ENCODE data around the gene IGF1R.
"Not testable (repeated sequence)": the region's sequence is repeated elsewhere in the genome, so short reads cannot be mapped to it uniquely, and the experiment has no call there.

IGF1R gene

DNA sequence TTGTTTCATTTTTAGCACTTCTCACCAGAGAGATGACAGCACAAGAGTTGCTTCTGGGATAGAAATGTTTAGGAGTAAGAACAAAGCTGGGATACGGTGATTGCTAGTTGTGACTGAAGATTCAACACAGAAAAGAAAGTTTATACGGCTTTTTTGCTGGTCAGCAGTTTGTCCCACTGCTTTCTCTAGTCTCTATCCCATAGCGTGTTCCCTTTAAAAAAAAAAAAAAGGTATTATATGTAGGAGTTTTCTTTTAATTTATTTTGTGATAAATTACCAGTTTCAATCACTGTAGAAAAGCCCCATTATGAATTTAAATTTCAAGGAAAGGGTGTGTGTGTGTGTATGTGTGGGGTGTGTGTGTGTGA is 311.3 kb downstream of the IGF1R start:
- DNase-seq (ENCODE audit: low read depth in 2 of 2), result no peak

DNA sequence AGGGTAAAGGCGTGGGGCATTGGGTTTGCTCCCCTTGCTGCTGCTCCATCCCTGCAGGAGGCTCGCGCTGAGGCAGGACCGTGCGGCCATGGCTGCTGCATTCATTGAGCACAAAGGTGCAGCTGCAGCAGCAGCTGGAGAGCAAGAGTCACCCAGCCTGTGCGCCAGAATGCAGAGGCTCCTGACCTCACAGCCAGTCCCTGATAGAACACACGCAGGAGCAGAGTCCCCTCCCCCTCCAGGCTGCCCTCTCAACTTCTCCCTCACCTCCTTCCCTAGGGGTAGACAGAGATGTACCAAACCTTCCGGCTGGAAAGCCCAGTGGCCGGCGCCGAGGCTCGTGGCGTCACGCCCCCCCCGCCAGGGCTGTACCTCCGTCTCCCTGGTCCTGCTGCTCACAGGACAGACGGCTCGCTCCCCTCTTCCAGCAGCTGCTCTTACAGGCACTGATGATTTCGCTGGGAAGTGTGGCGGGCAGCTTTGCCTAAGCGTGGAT is 312.3 kb downstream of the IGF1R start:
- DNase-seq (ENCODE audit: low read depth in 2 of 2), result no peak

DNA sequence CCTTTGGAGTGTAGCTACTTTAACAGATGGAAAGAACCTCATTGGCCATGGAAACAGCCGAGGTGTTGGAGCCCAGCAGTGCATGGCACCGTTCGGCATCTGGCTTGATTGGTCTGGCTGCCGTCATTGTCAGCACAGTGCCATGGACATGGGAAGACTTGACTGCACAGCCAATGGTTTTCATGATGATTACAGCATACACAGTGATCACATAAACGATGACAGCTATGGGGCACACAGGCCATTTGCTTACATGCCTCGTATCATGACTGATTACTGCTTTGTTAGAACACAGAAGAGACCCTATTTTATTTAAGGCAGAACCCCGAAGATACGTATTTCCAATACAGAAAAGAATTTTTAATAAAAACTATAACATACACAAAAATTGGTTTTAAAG is 315.1 kb downstream of the IGF1R start:
- DNase-seq (ENCODE audit: low read depth in 2 of 2), result no peak

DNA sequence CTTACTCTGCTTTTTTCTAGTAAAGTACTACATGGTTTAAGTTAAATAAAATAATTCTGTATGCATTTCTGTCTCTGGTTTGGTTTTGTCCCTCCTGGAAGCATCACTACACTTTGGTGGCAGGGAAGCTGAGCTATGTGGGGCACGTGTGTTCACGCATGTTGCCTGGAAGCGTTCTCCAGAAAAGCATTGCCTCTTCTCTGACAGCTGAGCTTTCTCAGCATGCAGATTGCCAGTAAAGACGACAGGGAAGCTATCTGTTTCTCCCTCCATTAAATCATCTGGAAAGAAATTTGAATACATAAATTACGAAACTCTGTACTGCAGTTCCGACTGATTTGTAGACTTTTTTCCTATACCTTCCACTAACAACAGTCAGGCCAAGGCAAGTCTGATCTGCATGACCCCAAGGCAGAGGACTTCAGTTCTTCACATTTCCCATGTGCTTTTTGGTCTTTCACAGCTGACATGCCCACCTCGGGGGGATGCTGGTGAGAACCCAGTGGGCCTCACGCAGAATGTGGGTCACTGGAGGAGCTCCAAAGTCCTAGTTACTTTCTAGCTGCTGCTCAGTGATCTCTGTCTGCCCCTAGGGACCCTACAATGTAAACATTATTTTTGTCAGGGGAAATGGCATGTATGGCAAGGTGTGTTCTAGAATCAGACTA is 316.3 kb downstream of the IGF1R start:
- no peak for DNase-seq (ENCODE audit: low read depth in 2 of 2)

DNA sequence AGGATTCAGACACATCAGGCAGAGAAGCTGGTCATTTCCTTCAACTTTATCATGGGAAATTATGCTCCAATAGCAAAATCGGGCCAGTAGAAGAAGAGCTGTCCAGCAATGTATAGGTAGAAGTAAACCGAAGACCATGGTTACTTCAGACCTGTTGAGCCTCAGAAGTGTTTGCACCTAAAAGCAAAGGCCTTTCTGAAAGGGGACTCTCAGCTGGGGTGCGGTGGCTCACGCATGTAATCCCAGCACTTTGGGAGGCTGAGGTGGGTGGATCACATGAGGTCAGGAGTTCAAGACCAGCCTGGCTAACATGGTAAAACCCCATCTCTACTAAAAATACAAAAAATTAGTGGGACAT is 316.8 kb downstream of the IGF1R start:
- DNase-seq (ENCODE audit: low read depth in 2 of 2), result not testable (repeated sequence)

DNA sequence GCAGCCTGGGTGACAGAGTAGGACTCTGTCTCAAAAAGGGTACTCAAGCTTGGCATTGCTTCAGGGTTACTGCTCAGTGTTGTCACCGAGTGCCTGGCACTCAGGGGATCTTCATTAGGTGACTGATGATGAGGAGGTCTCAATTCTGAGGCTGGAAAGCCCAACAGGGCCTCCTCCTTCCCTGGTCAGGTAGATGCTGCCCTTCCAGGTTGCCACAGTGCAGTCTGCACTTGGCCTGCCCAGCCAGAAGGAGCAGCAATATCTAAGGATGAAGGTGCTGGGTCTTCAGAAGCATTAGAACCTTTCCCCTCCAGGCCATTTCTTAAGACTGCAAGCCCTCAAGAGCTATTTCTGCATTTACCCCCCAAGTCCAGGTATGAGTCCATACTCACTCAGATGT is 317.3 kb downstream of the IGF1R start:
- DNase-seq (ENCODE audit: low read depth in 2 of 2), result no peak

DNA sequence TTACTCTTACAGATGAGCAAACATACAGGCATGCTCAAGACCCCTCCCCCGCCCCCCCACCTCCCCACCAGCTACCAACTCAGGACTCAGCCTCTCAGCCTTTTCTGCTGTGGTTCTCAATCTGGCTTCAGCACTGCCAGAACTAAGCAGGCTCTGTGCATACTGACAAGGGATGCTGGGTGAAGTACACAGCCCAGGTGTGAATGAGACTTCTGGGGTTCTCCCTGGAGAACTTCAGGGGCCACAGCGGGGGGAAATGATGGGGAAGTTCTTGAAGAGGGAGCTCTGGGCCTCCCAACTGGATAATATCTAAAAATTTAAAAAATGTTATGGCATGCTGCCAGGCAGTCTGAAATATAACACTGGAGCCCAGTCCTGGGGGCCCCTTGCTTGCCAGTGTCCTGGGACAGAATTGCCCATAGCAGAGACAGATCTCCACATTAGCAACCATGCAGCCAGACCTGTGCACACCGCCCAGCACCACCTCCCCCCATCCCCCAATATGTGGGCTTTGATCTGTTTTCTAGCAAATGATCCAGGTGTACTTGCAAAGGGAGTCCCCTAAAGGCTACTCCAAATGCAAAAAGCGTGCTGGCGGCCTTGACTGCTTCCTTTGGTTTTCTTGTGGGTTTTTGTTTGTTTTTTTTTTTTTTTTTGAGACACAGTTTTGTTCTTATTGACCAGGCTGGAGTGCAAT is 317.9 kb downstream of the IGF1R start:
- no peak for DNase-seq (ENCODE audit: low read depth in 2 of 2)

DNA sequence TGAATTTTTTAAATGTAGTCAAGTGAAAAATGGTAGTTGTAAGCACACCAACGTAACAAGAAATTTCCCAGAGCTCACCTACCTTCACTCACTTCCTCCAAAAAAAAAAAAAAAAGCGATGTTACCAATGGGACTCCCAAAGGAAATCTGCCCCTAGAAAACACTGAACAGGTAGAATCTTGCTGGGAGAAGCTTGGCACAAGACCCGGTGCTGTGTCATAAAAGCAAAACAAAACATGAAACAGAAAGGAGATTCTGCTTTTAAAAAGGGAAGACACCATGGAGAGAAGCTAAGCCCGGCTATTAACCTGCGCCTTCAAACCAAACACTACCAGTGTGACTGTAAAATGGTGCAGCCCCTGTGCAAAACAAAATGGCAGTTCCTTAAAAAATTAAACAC is 318.8 kb downstream of the IGF1R start:
- no peak for DNase-seq (ENCODE audit: low read depth in 2 of 2)

DNA sequence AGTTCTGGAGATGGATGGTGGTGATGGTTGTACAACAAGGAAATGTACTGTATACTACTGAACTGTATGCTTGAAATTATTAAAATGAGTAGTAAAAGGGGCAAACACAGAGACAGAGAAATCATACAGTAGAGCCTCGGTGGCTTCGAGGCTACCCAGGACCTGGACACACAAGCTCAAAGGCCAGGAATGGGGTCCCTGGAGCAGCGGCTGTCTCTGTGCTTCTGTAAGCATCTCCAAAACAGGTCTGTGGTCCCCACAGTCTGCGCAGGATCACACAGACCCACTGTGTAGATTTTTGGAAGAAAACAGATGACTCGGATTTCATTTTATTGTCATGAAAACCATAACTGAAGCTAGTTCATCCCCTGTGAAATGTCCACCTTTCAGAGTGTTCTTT is 319.6 kb downstream of the IGF1R start:
- DNase-seq (ENCODE audit: low read depth in 2 of 2), result no peak

DNA sequence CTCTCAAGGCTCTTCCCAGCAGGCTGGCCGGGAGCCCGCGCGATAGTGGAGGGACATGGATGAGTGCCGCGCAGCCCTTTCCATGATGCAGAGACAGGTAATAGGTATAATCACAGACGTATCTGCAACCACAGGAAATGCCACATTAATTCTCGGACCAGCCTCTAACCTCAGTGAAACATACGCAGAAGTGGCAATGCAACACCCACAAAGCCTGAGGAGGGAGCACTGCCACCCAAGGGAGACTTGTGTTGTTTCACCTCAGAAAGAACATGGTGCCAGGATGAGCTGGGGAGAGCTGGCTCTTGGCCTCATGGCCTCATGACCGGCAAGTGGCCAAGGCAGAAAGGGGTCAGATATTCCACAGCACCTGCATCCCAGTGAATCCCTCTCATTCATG is 320.2 kb downstream of the IGF1R start:
- no peak for DNase-seq (ENCODE audit: low read depth in 2 of 2)

DNA sequence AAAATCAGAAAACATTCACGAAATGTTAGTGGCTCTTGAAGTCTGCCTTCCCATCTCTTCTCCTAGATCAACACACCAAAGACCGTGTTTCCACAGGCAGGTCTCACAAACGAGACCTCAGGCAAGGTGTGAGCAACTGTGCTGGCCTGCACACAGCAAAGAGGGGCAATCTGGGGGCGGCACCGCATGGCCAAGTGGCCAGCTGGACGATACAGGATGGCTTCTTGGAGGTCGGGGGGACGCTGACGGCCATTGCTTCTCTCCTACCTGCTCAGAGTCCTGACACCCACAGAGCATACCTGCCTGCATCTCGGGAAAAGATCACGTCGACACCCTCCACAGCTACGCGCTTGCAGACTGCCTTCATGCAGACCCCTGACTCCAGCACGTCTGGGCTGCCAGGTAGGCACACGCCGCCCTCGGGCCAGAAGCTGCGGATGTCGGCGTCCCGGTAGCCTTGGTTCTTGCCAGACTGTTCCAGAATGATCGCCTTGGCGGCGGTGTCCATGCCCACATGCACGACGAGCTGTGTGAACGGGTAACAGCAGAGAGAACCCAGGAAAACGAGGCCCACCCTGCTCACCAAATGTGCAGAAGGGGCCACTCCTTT is 320.9 kb downstream of the IGF1R start:
- no peak for DNase-seq (ENCODE audit: low read depth in 2 of 2)

DNA sequence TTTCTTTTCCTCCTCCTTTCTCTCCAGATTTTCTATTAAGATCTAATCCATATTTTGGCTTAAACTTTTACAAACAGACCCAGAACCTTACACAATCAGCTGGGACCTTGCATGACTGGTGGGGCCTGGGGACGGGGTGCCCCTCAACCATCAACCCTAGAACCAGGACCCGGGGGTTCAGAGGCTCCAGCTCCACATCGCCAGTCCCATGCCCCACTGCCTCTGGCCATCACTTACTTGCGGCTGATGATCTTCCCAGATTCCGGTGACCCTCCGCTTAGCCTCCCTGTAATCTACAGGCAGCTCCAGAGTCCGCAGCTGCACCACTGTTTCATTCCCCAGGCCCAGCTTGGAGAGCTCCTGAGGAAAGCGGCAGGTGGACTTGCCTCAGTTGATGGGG is 322.5 kb downstream of the IGF1R start:
- no peak for DNase-seq (ENCODE audit: low read depth in 2 of 2)

DNA sequence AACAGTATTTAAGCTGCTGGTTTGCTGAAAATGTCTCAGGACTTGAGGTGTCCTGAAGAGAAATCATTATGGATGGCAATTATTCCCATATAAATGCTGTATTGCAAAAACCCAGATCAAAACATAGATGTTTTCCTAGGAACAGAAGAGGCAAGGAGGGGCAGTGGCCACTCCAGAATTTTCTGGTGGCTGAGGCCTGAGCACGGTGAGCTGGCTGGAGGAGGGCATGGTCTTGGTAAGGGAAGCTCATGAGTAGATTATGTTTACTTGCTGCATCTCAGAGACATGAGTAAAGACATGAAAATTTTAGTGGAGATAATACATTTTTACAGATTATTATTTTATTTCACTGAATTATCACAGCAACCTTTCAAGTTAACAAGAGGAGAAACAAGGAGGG is 328.2 kb downstream of the IGF1R start:
- DNase-seq (ENCODE audit: low read depth in 2 of 2), result no peak

DNA sequence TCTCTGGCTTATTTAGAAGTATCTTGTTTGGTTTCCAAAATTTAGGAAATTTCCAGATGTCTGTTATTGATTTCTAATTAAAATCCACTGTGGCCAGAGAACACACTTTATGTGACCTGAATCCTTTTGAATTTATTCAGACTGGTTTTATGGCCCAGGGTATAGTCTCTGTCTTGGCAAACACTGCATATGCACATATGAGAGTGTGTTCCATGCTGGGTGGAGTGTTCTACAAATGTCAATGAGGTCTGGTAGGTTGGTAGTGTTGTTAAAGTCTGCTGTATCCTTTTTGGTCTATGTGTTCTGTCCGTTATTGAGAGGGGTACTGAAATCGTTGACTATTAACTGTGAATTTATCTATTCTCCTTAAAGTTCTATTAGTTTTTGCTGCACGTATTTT is 329.1 kb downstream of the IGF1R start:
- no peak for DNase-seq (ENCODE audit: low read depth in 2 of 2)

DNA sequence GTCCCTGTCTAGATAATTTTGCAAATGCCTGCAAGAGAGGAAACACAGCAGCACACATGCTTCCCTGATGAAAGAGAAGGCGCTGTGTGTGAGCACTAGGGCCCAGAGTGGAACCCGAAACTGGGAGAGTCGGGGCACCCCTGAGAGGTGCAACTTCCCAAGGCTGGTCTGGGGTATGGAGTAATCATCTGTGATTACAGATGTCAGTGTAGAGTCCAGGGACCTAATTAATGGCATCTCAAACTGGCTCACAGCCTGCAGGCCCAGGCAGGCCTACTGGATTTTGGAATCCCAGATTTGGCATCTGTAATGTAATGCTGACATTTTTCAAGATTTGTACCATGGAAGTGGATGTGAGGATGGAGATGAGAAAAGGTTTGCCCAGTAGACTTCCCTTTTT is 329.8 kb downstream of the IGF1R start:
- no peak for DNase-seq (ENCODE audit: low read depth in 2 of 2)

DNA sequence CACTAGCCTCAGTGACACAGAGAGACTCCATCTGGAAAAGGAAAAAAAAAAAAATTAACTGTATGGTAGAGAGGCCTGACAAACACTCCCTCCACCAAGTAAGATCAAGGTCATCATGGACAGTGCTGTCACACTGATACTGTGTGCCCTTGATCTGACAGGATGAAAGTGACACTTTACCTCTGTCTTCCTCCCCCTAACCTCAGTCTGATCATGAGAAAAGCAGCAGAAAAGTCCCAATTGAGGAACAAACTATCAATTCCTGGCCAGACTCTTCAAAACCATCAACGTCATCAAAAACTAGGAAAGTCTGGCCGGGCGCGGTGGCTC is 332.5 kb downstream of the IGF1R start:
- no peak for DNase-seq (ENCODE audit: low read depth in 2 of 2)

DNA sequence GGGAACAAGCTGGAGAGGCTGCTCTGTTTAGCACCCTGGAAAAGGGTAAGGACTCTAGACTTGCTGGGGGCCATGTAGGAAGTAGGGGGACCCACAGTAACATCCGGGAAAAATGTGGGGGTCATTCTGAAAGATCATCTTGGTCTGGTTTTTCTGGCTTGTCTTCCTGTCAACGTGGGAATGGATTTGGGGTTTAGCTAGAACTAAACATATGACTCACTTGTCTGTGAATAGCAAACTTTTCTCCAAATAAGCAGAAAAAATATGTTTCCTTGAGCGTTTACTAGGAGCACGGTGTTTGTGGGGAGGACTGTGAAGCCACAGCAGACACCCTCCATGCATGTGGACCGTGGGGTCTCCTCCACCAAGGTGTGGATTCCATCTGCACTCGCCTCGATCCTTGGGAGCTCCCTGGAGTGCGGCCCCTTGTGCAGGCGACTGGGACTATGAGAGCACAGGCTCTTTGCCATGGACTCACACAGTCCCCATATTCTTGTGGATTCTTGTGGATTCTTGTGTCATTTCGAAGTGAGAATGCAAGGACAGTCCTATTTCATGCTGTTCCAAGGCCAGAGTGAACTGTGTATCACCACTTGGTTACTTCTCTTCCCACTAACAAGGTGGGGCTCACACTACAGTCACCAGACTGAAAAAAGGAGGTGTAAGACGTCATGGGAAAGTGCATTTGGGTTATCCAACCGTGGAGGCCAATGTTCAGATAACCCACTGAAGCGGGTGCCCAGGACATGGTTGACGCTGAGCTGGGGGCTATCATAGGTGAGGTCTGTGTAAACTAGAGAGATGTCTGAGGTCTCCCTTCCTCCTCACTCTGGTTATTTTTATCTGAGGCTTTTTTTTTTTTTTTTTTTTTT is 333.7 kb downstream of the IGF1R start:
- no peak for DNase-seq (ENCODE audit: low read depth in 2 of 2)

DNA sequence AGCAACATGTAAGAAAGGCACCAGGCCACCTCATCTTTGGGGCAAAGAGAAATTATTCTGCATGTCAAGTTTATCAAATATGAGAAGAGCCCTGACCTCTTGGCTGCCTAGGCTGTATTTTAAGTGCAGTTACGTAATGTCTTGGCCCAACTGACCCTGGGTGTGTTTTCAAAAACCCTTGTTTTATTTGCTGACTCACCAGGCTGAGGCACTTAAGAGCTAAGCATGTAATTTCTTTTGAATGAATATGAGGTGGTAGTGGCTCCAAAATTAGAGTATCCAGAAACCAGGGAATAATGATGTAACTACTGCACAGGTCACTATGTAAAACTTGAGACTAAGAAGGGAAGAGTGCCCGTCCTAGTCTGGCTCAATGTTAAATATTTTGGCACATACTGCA is 335.0 kb downstream of the IGF1R start:
- DNase-seq (ENCODE audit: low read depth in 2 of 2), result no peak

DNA sequence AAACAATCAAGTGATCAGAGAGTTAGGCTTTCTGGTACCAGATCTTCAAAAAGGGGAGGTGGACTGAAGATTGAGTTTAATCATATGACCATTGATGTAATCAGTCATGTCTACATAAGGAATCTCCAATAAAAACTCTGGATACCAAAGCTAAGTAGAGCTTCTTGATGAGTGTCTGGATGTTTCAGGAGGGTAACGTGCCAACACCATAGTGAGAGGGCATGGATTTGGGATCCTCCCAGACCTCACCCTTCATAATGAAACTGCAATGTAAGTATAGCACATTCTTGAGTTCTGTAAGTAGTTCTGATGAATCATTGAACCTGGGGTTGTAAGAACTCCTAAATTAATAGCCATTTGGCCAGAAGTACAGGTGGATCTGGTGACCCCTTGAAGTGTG is 337.9 kb downstream of the IGF1R start:
- no peak for DNase-seq (ENCODE audit: low read depth in 2 of 2)

DNA sequence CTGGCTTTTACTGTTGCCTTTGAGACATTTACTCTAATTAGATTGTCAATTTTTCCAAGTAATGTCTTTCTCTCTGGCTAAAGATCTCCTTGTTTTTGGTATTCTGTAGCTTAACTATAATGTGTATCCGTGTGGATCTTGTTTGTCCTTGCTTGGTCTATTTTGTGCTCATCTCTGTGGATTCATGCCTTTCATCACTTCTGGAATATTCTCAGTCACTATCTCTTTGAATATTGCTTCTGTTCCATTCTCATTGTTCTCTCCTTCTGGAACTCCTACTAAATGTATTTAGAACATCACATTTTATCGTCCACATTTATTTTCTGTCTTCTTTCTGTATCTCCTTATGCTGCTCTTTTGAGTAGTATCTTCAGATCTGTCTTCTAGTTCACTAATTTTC is 346.6 kb downstream of the IGF1R start:
- no peak for DNase-seq (ENCODE audit: low read depth in 2 of 2)

DNA sequence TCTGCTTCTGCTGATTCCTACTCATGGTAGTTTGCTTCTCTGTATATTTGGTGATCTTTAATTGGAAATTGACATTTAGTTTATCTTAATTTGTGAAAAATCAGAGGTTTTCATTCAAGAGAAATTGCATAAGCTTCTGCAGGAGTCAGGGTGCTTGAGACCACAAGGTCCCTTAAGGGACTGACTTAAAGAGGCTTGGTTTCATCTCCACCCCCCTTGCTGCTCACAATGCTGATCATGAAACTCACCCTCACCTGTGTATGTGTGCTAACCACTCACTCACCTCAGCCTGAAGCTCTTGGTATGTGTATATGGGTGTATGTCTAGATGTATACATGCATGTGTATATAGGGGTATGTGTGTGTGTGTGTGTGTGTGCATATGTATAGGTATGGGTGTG is 347.8 kb downstream of the IGF1R start:
- DNase-seq (ENCODE audit: low read depth in 2 of 2), result no peak

DNA sequence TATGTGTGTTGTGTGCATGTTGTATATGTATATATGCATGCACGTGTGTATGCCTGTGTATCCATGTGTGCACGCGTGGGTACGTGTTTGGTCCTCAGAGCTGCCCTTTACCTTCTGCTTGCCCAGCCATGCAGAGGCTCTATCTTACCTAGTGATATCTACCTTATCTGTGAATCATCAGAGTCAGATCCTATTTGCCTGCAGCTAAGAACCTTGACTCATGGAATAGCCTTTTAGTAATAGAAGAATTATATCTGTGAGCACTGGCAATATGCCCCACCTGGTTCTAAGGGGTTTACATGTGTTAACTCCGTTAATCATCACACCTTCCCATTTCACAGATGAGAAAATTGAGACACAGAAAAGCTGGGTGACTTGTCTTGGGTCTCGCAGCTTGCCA is 348.3 kb downstream of the IGF1R start:
- no peak for DNase-seq (ENCODE audit: low read depth in 2 of 2)

DNA sequence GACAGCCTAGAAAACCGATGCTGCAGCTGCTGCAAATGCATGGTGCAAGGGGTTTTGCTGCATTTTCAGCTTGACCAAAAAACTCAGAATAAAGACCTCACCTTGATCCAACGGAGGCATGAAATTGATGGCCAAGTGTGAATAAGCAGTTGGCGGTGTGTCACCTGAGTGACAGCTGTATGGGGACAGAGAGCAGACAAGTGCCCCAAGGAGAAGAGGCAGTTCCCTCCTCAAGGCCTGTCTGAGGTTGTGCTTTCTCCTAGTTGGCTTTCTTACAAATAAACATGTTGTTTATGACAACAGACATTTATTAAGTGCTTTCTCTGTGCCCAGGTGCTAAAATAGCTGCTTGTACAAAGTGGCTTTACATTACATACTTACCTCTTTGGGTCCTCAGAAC is 349.0 kb downstream of the IGF1R start:
- no peak for DNase-seq (ENCODE audit: low read depth in 2 of 2)

Measured in stimulated activated CD8-positive, alpha-beta memory T cell treated with anti-CD3 and anti-CD28 coated beads, Interleukin-7, amount 100 ng/mL, for 4 hours (primary cell).